HL-60 (cell line): Measurements from ENCODE around the gene HTR7.

Experiments
- CTCF ChIP-seq: IDR thresholded peaks from one replicate; pipeline ENCODE4 v1.5.1; 2011; ENCODE audit warnings: low read length, control low read depth, inconsistent platforms; ENCODE audit not compliant: insufficient read depth
- GABPA ChIP-seq: IDR thresholded peaks from 2 replicates; pipeline ENCODE4 v1.6.1; 2012; ENCODE audit warnings: low read depth
- POLR2AphosphoS5 ChIP-seq: IDR thresholded peaks from 2 replicates; pipeline ENCODE4 v1.6.1; 2012; ENCODE audit warnings: low read depth
- REST ChIP-seq: IDR thresholded peaks from 2 replicates; pipeline ENCODE4 v1.6.1; 2012; ENCODE audit warnings: low read depth; ENCODE audit not compliant: insufficient replicate concordance
- SPI1 ChIP-seq: IDR thresholded peaks from 2 replicates; pipeline ENCODE4 v1.6.1; 2012; ENCODE audit warnings: low read depth, mild to moderate bottlenecking, borderline replicate concordance

GRCh38 chr10:90788968-90789367, 68.9 kb downstream of the HTR7 start:
- TF ChIP-seq CTCF (no peak), POLR2AphosphoS5 (no peak), REST (no peak), GABPA (no peak), SPI1 (no peak)
